PC-9 (cell line): ENCODE results near the gene CACNA1G. TPM values are rescaled to one million over a fixed set of nuclear protein-coding genes. Genes with fewer than 3 reads are reported as not detected.
A peak's percentile ranks its signal among the peaks of the same experiment; 100 is the strongest.

ENCODE experiments used
- BruUV-seq: library from RNA; stranded (reverse); fragments of 400-500 nt; replicated peaks from 2 replicates; lab custom pipeline; 2021; lab: Mats Ljungman, UMichigan
- CTCF ChIA-PET: fragments of 300-600 bp; sonication (Branson Sonifier 250); formaldehyde crosslinking; loops from one replicate; lab custom pipeline; 2022; ENCODE audit warnings: antibody characterized with exemption; lab: Charles Lee
- POLR2A ChIA-PET: fragments of 300-600 bp; sonication (Branson Sonifier 250); formaldehyde crosslinking; loops from one replicate; lab custom pipeline; 2022; ENCODE audit warnings: antibody characterized with exemption; ENCODE audit not compliant: unreplicated experiment; lab: Charles Lee
- DNase-seq, 2 experiments: peaks; one replicate each; pipeline versions ENCODE4 v3.0.0 to v3.0.0-alpha.2; 2015 to 2022; ENCODE audit warnings: mixed read lengths in 1 of 2
- H2AFZ ChIP-seq: fragments of 200-600 bp; sonication (generic); 2 replicates; pipeline ENCODE4 v1.8.1; 2017; ENCODE audit warnings: antibody characterized with exemption
- H3F3A ChIP-seq: fragments of 200-600 bp; sonication (generic); 2 replicates; pipeline ENCODE4 v1.8.1; 2017; ENCODE audit warnings: antibody characterized with exemption, mild to moderate bottlenecking, low read depth; ENCODE audit not compliant: insufficient read depth
- H3K27ac ChIP-seq: fragments of 200-600 bp; sonication (generic); 2 replicates; pipeline ENCODE4 v1.6.1; 2016; ENCODE audit warnings: mixed run types
- H3K27me3 ChIP-seq: fragments of 200-600 bp; sonication (generic); 2 replicates; pipeline ENCODE4 v1.6.1; 2016; ENCODE audit warnings: low read depth, mixed run types; ENCODE audit not compliant: insufficient read depth
- H3K36me3 ChIP-seq: fragments of 200-600 bp; sonication (generic); 2 replicates; pipeline ENCODE4 v1.6.1; 2016; ENCODE audit warnings: low read depth, mixed run types
- H3K4me1 ChIP-seq: fragments of 200-600 bp; sonication (generic); replicated peaks from 2 replicates; pipeline ENCODE4 v1.6.1; 2016; ENCODE audit warnings: mixed run types; ENCODE audit not compliant: insufficient read depth
- H3K4me2 ChIP-seq: fragments of 200-600 bp; sonication (generic); 2 replicates; pipeline ENCODE4 v1.6.1; 2017; ENCODE audit warnings: mixed run types
- H3K4me3 ChIP-seq: fragments of 200-600 bp; sonication (generic); 2 replicates; pipeline ENCODE4 v1.6.1; 2016; ENCODE audit warnings: mixed run types
- H3K79me2 ChIP-seq: fragments of 200-600 bp; sonication (generic); 2 replicates; pipeline ENCODE4 v1.6.1; 2017; ENCODE audit warnings: low read depth, mixed run types
- H3K9me2 ChIP-seq: fragments of 200-600 bp; sonication (generic); 2 replicates; pipeline ENCODE4 v1.8.1; 2017; ENCODE audit warnings: mild to moderate bottlenecking; ENCODE audit not compliant: insufficient read depth
- H3K9me3 ChIP-seq: fragments of 200-600 bp; sonication (generic); 2 replicates; pipeline ENCODE4 v1.8.1; 2016; ENCODE audit warnings: low read depth; ENCODE audit not compliant: insufficient read depth
- H4K20me1 ChIP-seq: fragments of 200-600 bp; sonication (generic); 2 replicates; pipeline ENCODE4 v1.8.1; 2017; ENCODE audit not compliant: insufficient read depth
- CTCF ChIP-seq: fragments of 200-600 bp; sonication (generic); conservative IDR thresholded peaks from 2 replicates; pipeline ENCODE4 v1.6.1; 2017; ENCODE audit warnings: mixed run types, antibody characterized with exemption, mild to moderate bottlenecking, moderate library complexity
- EZH2 ChIP-seq: fragments of 200-600 bp; sonication (generic); IDR thresholded peaks from 2 replicates; pipeline ENCODE4 v1.8.0; 2017; ENCODE audit warnings: antibody characterized with exemption, low read depth
- intact Hi-C: fragments of 100-400 bp; cut with micrococcal nuclease; formaldehyde crosslinking; loops from one replicate; pipeline ENCODE4 v1.10.0; 2022; ENCODE audit not compliant: unreplicated experiment
- total RNA-seq: library from RNA; stranded (reverse); gene quantifications from 2 replicates; pipeline ENCODE4 v1.2.3, GENCODE V29; 2021

The CACNA1G gene
- total RNA-seq, 1 experiment from 2014 or later = 0.46 TPM

GRCh38 chr17:50637829-50638605, 77.5 kb downstream of the CACNA1G start:
- H3K27ac ChIP-seq = peak overlapping the region; percentile 91
- peaks cover 68% of the 10 kb centered on the region for H3F3A ChIP-seq
- DNase-seq = peak in 1 of 2 experiments; percentile 79
- H3K4me1 ChIP-seq = peaks cover 84% of the 10 kb centered on the region
- peak overlapping the region; percentile 81 for H3K4me3 ChIP-seq
- POLR2A ChIA-PET = interaction anchor here (0.5 to 2.4 kb wide), 6 partner anchors 15 to 527 kb away, joined by 4 to 22 read pairs (median 5); partner anchors contain the start of genes LUC7L3 and SPAG9
- H3K79me2 ChIP-seq = peaks cover 85% of the 10 kb centered on the region
- H3K9me3 ChIP-seq = no peaks in the 10 kb centered on the region
- H3K27me3 ChIP-seq = no peaks in the 10 kb centered on the region
- H3K4me2 ChIP-seq = peak overlapping the region; percentile 96
- H4K20me1 ChIP-seq = no peaks in the 10 kb centered on the region
- H2AFZ ChIP-seq = no peak overlapping the region
- TSS peak; percentile 20 for BruUV-seq
- peaks cover 48% of the 10 kb centered on the region for H3K36me3 ChIP-seq
- no peaks in the 10 kb centered on the region for H3K9me2 ChIP-seq
- CTCF ChIA-PET = interaction anchor here (1.2 to 4.7 kb wide), 2 partner anchors 10 to 23 kb away, joined by 3 to 33 read pairs; no protein-coding TSS in a partner anchor
- TF ChIP-seq CTCF = no peak
- TF ChIP-seq EZH2 = no peak
- intact Hi-C loops = loop anchor here (2.0 kb wide), 1 partner anchor 47 kb away; no protein-coding TSS in a partner anchor

GRCh38 chr17:50638606-50638965, 78.1 kb downstream of the CACNA1G start:
- no TSS peak for BruUV-seq

More at GRCh38 chr17:50638606-50638965, 78.1 kb downstream of the CACNA1G start:
- DNase-seq = peak in 1 of 2 experiments; percentile 87
- H3F3A ChIP-seq = peaks cover 69% of the 10 kb centered on the region
- peaks cover 83% of the 10 kb centered on the region for H3K4me1 ChIP-seq
- no peaks in the 10 kb centered on the region for H3K9me2 ChIP-seq
- intact Hi-C loops = loop anchor here (2.0 kb wide), 1 partner anchor 46 kb away; no protein-coding TSS in a partner anchor
- no peak overlapping the region for H2AFZ ChIP-seq
- peak overlapping the region; percentile 81; the same call in 1 of the 2 replicates for H3K4me3 ChIP-seq
- H3K27ac ChIP-seq = peak overlapping the region; percentile 91
- ChIA-PET CTCF (interaction anchor here (0.6 to 4.7 kb wide), 4 partner anchors 10 to 64 kb away, joined by 3 to 33 read pairs (median 3); no protein-coding TSS in a partner anchor), POLR2A (interaction anchor here (0.6 to 2.4 kb wide), 7 partner anchors 14 to 81 kb away, joined by 4 to 22 read pairs (median 5); partner anchors contain the start of gene LUC7L3)
- H3K4me2 ChIP-seq = peak overlapping the region; percentile 96
- no peaks in the 10 kb centered on the region for H3K27me3 ChIP-seq
- TF ChIP-seq CTCF (no peak), EZH2 (no peak)
- no peaks in the 10 kb centered on the region for H4K20me1 ChIP-seq
- no peaks in the 10 kb centered on the region for H3K9me3 ChIP-seq
- peaks cover 54% of the 10 kb centered on the region for H3K36me3 ChIP-seq
- H3K79me2 ChIP-seq = peaks cover 89% of the 10 kb centered on the region
